K562 (cell line): ENCODE data around the gene MAP3K14. TPM values are rescaled to one million over a fixed set of nuclear protein-coding genes. Genes with fewer than 3 reads are reported as not detected.

Experiments used
- ATAC-seq: fragments of 200-7000 bp; cut with Tn5 transposase; 3 replicates; pipeline ENCODE4 v1.9.1; 2020; ENCODE audit warnings: moderate library complexity
- BruUV-seq: library from RNA; stranded (reverse); fragments of 400-500 nt; replicated peaks from 2 replicates; lab custom pipeline; 2021; lab: Mats Ljungman, UMichigan
- CTCF ChIA-PET: fragments of 300-600 bp; formaldehyde crosslinking; extraction: SDS; loops from one replicate; lab custom pipeline; 2021; ENCODE audit warnings: low intra/inter-chr PET ratio; lab: Yijun Ruan, JAX
- POLR2A ChIA-PET: fragments of 300-600, 350-650 bp; sonication (Branson Sonifier 250); formaldehyde crosslinking; extraction: SDS; loops from one replicate; lab custom pipeline; 2021; ENCODE audit warnings: antibody characterized with exemption, inconsistent platforms; lab: Yijun Ruan, JAX
- DNase-seq, 4 experiments: peaks; one replicate each; pipeline versions ENCODE4 v3.0.0 to v3.0.0-alpha.2; 2011 to 2018; ENCODE audit warnings: low spot score in 3 of 4, mixed read lengths in 3 of 4; ENCODE audit errors: extremely low read depth in 1 of 4
- FAIRE-seq: peaks from 2 replicates; lab custom pipeline; 2011; peaks lifted over from hg19 to GRCh38; lab: Jason Lieb, UNC
- H2AFZ ChIP-seq: 2 replicates; pipeline ENCODE4 v1.6.0; 2011; ENCODE audit warnings: low read depth, low read length, control low read depth, inconsistent platforms
- H3K27ac ChIP-seq: fragments of 200-600 bp; 3 replicates; pipeline ENCODE4 v1.8.0; 2011; ENCODE audit warnings: low read depth, mild to moderate bottlenecking, control low read depth, inconsistent platforms, low read length, moderate library complexity, mixed read lengths; ENCODE audit errors: extremely low read depth
- H3K27me3 ChIP-seq, 2 experiments: fragments of 300-600 bp in 1 of 2; 2 replicates in 1 of 2; 3 replicates in 1 of 2; pipeline versions ENCODE4 v1.6.0 to v1.8.0; 2011; ENCODE audit warnings: inconsistent platforms in 2 of 2, low read length in 2 of 2, mild to moderate bottlenecking in 1 of 2, mixed read lengths in 1 of 2, moderate library complexity in 1 of 2; ENCODE audit not compliant: control insufficient read depth in 2 of 2, insufficient read depth in 2 of 2
- H3K36me3 ChIP-seq: fragments of 300-600 bp; 3 replicates; pipeline ENCODE4 v1.8.0; 2011; ENCODE audit warnings: mild to moderate bottlenecking, low read length, inconsistent platforms; ENCODE audit not compliant: control insufficient read depth, insufficient read depth
- H3K4me1 ChIP-seq, 2 experiments: fragments of 200-600 bp in 1 of 2; replicated peaks in 1 of 2; 2 replicates in 1 of 2; 3 replicates in 1 of 2; pipeline versions ENCODE4 v1.5.1 to v1.8.0; 2011; ENCODE audit warnings: inconsistent platforms in 2 of 2, low read length in 2 of 2, mild to moderate bottlenecking in 1 of 2, mixed read lengths in 1 of 2, moderate library complexity in 1 of 2; ENCODE audit not compliant: control insufficient read depth in 2 of 2, insufficient read depth in 2 of 2
- H3K4me2 ChIP-seq: 2 replicates; pipeline ENCODE4 v1.6.1; 2011; ENCODE audit warnings: low read length, control low read depth, inconsistent platforms, mixed read lengths; ENCODE audit not compliant: insufficient read depth
- H3K4me3 ChIP-seq: fragments of 200-600 bp; sonication (generic), shearing (Covaris generic); 2 replicates; pipeline ENCODE4 v1.5.1; 2016; ENCODE audit warnings: control low read depth, inconsistent platforms
- H3K79me2 ChIP-seq: fragments of 200-600 bp; 3 replicates; pipeline ENCODE4 v1.8.0; 2011; ENCODE audit warnings: low read length, inconsistent platforms; ENCODE audit not compliant: control insufficient read depth, insufficient read depth
- H3K9ac ChIP-seq, 2 experiments: 2 replicates each; pipeline versions ENCODE4 v1.6.0 to v1.6.1; 2011; ENCODE audit warnings: low read depth in 2 of 2, low read length in 2 of 2, control low read depth in 1 of 2, inconsistent platforms in 1 of 2, mild to moderate bottlenecking in 1 of 2, mixed read lengths in 1 of 2; ENCODE audit not compliant: insufficient read depth in 1 of 2
- H3K9me1 ChIP-seq: one replicate; pipeline ENCODE4 v1.6.0; 2011; ENCODE audit warnings: inconsistent platforms, mild to moderate bottlenecking, low read length, moderate library complexity; ENCODE audit not compliant: control insufficient read depth, insufficient read depth
- H3K9me3 ChIP-seq: replicated peaks from 2 replicates; pipeline ENCODE4 v1.5.1; 2011; ENCODE audit warnings: low read depth, low read length, inconsistent platforms; ENCODE audit not compliant: control insufficient read depth, insufficient read depth
- H4K20me1 ChIP-seq: replicated peaks from 2 replicates; pipeline ENCODE4 v1.6.1; 2011; ENCODE audit warnings: low read length, inconsistent platforms, mixed read lengths; ENCODE audit not compliant: control insufficient read depth, insufficient read depth
- C11orf30 ChIP-seq: fragments of 450-650 bp; IDR thresholded peaks from 2 replicates; pipeline ENCODE4 v1.6.1; 2016; ENCODE audit warnings: low read depth, mild to moderate bottlenecking
- DDX20 ChIP-seq: fragments of 450-650 bp; IDR thresholded peaks from 2 replicates; pipeline ENCODE4 v1.6.1; 2016; ENCODE audit warnings: missing genetic modification characterization, low read depth, mild to moderate bottlenecking, missing compliant biosample characterization, moderate library complexity
- GATAD2B ChIP-seq: fragments of 450-650 bp; IDR thresholded peaks from 2 replicates; pipeline ENCODE4 v1.6.1; 2017; ENCODE audit warnings: mild to moderate bottlenecking, borderline replicate concordance
- HMG20A ChIP-seq: fragments of 450-650 bp; formaldehyde crosslinking; conservative IDR thresholded peaks from 2 replicates; pipeline ENCODE4 v1.4.0; 2020; ENCODE audit warnings: mild to moderate bottlenecking, mixed read lengths
- NELFE ChIP-seq: IDR thresholded peaks from 2 replicates; pipeline ENCODE4 v1.6.1; 2011; ENCODE audit warnings: mild to moderate bottlenecking; ENCODE audit not compliant: insufficient read depth, insufficient read length
- NFYB ChIP-seq: IDR thresholded peaks from 2 replicates; pipeline ENCODE4 v1.6.1; 2011; ENCODE audit warnings: mild to moderate bottlenecking, moderate library complexity; ENCODE audit not compliant: insufficient read length; ENCODE audit errors: extremely low read depth
- RAD51 ChIP-seq: fragments of 450-650 bp; IDR thresholded peaks from 2 replicates; pipeline ENCODE4 v1.7.1; 2016; ENCODE audit warnings: low read depth, mild to moderate bottlenecking, borderline replicate concordance
- RB1 ChIP-seq: fragments of 450-650 bp; IDR thresholded peaks from 2 replicates; pipeline ENCODE4 v1.6.1; 2017; ENCODE audit warnings: low read depth, mild to moderate bottlenecking
- SRSF9 ChIP-seq: fragments of 200-400 bp; formaldehyde crosslinking; IDR thresholded peaks from 2 replicates; pipeline ENCODE4 v1.6.1; 2017; ENCODE audit warnings: low read depth, low read length, borderline replicate concordance
- ZBED1 ChIP-seq: IDR thresholded peaks from 2 replicates; pipeline ENCODE4 v1.6.1; 2014
- WGBS: fragments of 100-300 bp; shearing (Covaris generic); methylation state at CpG from one replicate; pipeline ENCODE4 v1.1.6; 2016; ENCODE audit warnings: low coverage, mixed read lengths; ENCODE audit not compliant: insufficient coverage; ENCODE audit errors: missing lambda C conversion rate; 5-methylcytosine and 5-hydroxymethylcytosine counted together
- in situ Hi-C: fragments of 300-500 bp; cut with MboI; formaldehyde crosslinking; loops from 4 replicates; pipeline ENCODE4 v1.15.0; 2018; ENCODE audit warnings: inconsistent platforms, mixed read lengths
- intact Hi-C: fragments of 100-400 bp; cut with micrococcal nuclease; formaldehyde crosslinking; loops from 2 replicates; pipeline ENCODE4 v1.14.2; 2022
- polyA plus RNA-seq, 8 experiments: library from polyadenylated mRNA; depleted of rRNA in 4 of 8; stranded (reverse) in 5 of 8; unstranded in 3 of 8; fragments of >200 nt; fragmentation: Nextera tagmentation in 2 of 8; fragmentation: Illumina TruSeq in 1 of 8; extraction: Ambion mirVana in 2 of 8; extraction: Trizol in 1 of 8; gene quantifications; 2 replicates each; pipeline versions ENCODE4 v1.2.1 to v1.2.3, GENCODE V29; 2011 to 2014; ENCODE audit warnings: inconsistent platforms in 1 of 8, missing spikeins in 1 of 8
- total RNA-seq, 7 experiments: library from RNA; depleted of rRNA in 6 of 7; stranded (reverse); fragments of >200 nt in 6 of 7; fragmentation: Illumina TruSeq in 2 of 7; extraction: Trizol in 2 of 7; gene quantifications; 2 replicates each; pipeline versions ENCODE4 v1.2.1 to v1.2.3, GENCODE V29; 2011 to 2021; ENCODE audit warnings: low replicate concordance in 1 of 7
- TF ChIP-seq, protein P1 (sequence below): sonication (generic); formaldehyde crosslinking; IDR thresholded peaks from 2 replicates; pipeline ENCODE4 v1.5.0; 2020; ENCODE audit warnings: missing genetic modification reagents
- TF ChIP-seq, protein P2 (sequence below): sonication (generic); formaldehyde crosslinking; IDR thresholded peaks from 2 replicates; pipeline ENCODE4 v1.9.0; 2022; ENCODE audit warnings: mild to moderate bottlenecking, missing genetic modification reagents

Gene MAP3K14
- total and polyA plus RNA-seq, 9 of the 15 experiments (the other 6 are each of a cell fraction or from before 2014, with no cell fraction given) = 0.45 to 8.7 (median 3.2) TPM

DNA sequence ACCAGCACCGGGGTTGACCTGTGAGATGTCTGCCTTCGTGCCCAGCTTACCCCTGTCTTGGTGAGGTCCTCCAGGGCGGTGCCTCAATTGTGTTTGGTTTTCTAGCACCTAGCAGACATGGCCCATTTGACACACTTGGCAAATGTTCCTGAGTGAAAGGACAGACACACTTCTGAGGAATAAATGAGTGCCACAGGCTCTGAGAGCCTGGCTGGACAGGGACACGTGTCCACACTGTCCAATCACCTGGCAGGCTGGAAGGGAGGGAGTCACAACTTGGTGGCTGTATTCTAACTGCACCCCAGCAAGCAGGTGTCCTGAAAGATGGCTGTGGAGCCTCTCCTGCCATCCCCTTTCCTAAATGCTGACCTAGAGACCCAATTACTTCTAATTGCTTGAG lies 7.4 kb downstream of the MAP3K14 start:
- in situ Hi-C loops = no loop called here
- peaks cover 15% of the 10 kb centered on the region; the same call in 2 of the 3 replicates for H3K36me3 ChIP-seq
- POLR2A ChIA-PET = interaction anchor here (0.8 kb wide), 1 partner anchor 22 kb away, joined by 4 read pairs; no protein-coding TSS in a partner anchor
- H3K27me3 ChIP-seq = no peaks in the 10 kb centered on the region
- FAIRE-seq = no peak
- H3K9me1 ChIP-seq = no peaks in the 10 kb centered on the region
- ATAC-seq = peak; percentile 54; the same call in 1 of the 3 replicates
- DNase-seq = peak in 1 of 4 experiments; percentile 36
- peaks cover 19 to 23% of the 10 kb centered on the region in 2 experiments; a peak in 4 of 5 replicates for H3K4me1 ChIP-seq
- CTCF ChIA-PET = no interaction called here
- H3K79me2 ChIP-seq = peaks cover 80% of the 10 kb centered on the region
- WGBS = 76% methylated on average over 4 of the region's 4 CpGs
- H3K9me3 ChIP-seq = no peaks in the 10 kb centered on the region
- no peak overlapping the region for H3K4me3 ChIP-seq
- intact Hi-C loops = no loop called here
- H4K20me1 ChIP-seq = peaks cover 6% of the 10 kb centered on the region; the same call in 1 of the 2 replicates
- H3K9ac ChIP-seq = no peak overlapping the region; a peak in 1 of 4 replicates
- TF ChIP-seq DDX20 = no peak
- TF ChIP-seq, protein P1, sequence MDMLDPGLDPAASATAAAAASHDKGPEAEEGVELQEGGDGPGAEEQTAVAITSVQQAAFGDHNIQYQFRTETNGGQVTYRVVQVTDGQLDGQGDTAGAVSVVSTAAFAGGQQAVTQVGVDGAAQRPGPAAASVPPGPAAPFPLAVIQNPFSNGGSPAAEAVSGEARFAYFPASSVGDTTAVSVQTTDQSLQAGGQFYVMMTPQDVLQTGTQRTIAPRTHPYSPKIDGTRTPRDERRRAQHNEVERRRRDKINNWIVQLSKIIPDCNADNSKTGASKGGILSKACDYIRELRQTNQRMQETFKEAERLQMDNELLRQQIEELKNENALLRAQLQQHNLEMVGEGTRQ (CRISPR knock-in tag) = peak; percentile 79
- no peak for TF ChIP-seq RB1
- no peak for TF ChIP-seq SRSF9
- no peak for TF ChIP-seq HMG20A (CRISPR knock-in tag)
- TF ChIP-seq RAD51 = peak; percentile 17; the same call in 1 of the 2 replicates
- TF ChIP-seq, protein P2, sequence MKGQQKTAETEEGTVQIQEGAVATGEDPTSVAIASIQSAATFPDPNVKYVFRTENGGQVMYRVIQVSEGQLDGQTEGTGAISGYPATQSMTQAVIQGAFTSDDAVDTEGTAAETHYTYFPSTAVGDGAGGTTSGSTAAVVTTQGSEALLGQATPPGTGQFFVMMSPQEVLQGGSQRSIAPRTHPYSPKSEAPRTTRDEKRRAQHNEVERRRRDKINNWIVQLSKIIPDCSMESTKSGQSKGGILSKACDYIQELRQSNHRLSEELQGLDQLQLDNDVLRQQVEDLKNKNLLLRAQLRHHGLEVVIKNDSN = peak; percentile 92
- TF ChIP-seq ZBED1 = no peak
- TF ChIP-seq NELFE = no peak
- no peak for TF ChIP-seq GATAD2B
- no peak for TF ChIP-seq C11orf30
- TF ChIP-seq NFYB = peak; percentile 31
- TF ChIP-seq, all 486 proteins: peak for 4
- Histone ChIP-seq H3K4me2 (no peak overlapping the region), H3K27ac (no peak overlapping the region), H2AFZ (no peak overlapping the region)
- no TSS peak for BruUV-seq
